Colon (tissue), 2 donors: Measurements from ENCODE around the gene ABCD4.

ENCODE experiments used
- FAIRE-seq: peaks from 2 replicates; lab custom pipeline; 2012; peaks lifted over from hg19 to GRCh38; lab: Jason Lieb, UNC
- donor health status: control.
- donor health status: control.

The ABCD4 gene

DNA sequence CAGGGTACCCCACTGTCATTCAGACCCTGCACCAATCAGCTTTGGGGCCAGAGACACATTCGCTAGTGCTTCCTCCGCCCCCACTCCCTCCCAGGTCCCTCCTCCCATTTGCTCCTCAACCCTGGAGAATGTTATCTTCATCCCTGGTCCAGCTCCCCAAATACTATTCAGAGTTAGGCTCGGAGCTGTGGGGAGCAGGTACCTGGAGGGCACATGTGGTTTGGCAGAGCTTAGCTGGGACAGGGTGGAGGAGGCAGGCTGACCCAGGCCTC lies 44.0 kb downstream of the ABCD4 start:
- no peak for FAIRE-seq

DNA sequence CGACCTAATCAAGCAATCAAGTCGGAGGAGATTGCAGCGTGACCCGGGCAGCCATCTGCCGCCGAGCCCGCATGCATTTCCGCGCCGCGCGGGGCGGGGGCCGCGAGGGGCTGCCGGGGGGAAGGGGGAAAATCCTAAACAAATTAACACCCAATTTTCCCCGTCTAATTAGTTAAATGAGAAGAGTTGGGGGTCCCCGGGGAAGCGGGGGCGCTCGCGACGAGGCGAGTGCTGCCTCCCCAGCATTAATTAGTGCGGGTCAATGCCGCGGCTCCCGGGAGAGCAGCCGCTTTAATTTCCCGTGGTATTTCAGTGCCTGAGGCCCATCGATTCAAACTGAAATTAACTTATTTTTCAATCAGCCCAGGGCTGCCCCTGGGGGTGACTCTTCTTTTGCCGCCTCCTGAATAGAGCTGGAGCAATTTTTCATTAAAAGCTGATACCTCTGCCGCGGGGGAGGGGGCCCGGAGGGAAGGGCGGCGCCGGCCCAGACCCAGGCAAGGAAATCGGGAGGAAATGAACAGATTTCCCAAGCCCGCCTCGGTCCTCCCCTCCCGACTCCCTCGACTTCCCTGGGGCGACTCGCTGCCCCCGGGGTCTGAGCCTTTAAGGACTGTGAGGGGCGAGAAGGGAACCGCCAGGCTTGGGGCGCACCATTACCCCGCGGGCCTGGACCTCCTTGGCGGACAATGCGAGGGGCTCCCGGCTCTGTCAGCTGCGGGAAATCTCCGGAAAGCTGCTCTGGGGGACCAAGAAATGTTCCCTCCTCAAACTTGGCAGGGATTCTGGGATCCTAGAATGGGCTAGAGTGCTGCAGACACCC lies 44.6 kb downstream of the ABCD4 start:
- no peak for FAIRE-seq

- no peak for FAIRE-seq
Measured at GRCh38 chr14:74257078-74257940, 45.4 kb downstream of the ABCD4 start.

- no peak for FAIRE-seq
Measured at GRCh38 chr14:74255281-74255680, 47.5 kb downstream of the ABCD4 start.

- FAIRE-seq = no peak
Measured at GRCh38 chr14:74249433-74250375, 53.0 kb downstream of the ABCD4 start.

DNA sequence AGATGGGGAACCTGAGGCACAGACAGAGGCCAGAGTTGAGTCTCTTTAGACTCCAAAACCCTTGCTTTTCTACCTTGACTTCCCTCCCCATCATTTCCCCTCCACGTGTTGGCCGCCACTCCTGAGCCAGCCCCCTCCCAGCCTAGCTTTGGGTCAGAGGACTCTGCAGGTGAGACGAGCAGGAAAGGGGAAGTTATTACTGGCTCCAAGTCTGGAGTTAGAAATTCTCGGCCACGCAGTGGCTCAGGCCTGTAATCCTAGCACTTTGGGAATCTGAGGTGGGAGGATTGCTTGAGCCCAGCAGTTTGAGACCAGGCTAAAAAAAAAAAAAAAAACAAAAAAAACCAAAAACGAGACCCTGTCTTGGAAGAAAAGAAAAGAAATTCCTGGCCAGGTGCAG lies 54.7 kb downstream of the ABCD4 start:
- FAIRE-seq = no peak

DNA sequence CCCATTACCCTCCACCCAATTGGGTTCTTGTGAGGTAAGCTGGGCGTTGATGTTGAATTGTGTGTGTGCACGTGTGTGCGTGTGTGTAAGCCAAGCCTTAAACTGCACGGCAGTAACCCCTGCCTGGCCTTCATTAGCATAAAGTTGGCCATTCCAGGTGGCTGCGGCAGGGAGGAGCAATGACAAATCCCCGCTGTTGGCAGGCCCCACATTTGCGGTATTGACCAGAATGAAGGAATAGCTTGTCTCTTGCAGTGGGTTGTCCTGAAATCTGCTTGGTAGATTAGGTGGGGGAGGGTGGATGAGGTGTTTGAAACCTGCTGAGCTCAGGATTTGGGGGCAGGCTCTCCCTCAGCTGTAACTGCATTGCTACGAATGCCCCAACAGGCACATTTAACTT lies 56.2 kb downstream of the ABCD4 start:
- no peak for FAIRE-seq

GRCh38 chr14:74245292-74245691 lies 57.4 kb downstream of the ABCD4 start:
- no peak for FAIRE-seq

- no peak for FAIRE-seq
Measured at GRCh38 chr14:74244115-74244514, 58.6 kb downstream of the ABCD4 start.

GRCh38 chr14:74243051-74243450 lies 59.7 kb downstream of the ABCD4 start:
- no peak for FAIRE-seq

- no peak for FAIRE-seq
Measured at GRCh38 chr14:74242780-74243042, 60.0 kb downstream of the ABCD4 start.

GRCh38 chr14:74242021-74242779 lies 60.5 kb downstream of the ABCD4 start:
- FAIRE-seq = no peak

DNA sequence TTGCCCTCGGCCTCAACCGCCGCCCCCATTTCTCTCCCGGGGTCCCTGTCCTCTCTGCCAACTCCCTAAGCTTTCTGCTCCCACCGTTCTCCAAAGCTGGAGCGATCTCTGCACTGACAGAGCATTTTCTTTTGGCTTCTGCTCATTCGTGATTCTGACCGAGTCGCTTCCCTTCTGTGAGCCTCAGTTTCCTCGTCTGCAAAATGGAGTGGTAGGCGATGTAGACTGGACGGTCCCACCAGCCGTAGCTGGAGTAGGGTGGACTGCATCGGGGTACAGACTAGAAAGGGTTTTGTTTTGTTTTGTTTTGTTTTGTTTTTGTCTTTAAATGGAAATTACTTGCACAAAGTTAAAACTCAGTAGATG lies 61.1 kb downstream of the ABCD4 start:
- FAIRE-seq = no peak

DNA sequence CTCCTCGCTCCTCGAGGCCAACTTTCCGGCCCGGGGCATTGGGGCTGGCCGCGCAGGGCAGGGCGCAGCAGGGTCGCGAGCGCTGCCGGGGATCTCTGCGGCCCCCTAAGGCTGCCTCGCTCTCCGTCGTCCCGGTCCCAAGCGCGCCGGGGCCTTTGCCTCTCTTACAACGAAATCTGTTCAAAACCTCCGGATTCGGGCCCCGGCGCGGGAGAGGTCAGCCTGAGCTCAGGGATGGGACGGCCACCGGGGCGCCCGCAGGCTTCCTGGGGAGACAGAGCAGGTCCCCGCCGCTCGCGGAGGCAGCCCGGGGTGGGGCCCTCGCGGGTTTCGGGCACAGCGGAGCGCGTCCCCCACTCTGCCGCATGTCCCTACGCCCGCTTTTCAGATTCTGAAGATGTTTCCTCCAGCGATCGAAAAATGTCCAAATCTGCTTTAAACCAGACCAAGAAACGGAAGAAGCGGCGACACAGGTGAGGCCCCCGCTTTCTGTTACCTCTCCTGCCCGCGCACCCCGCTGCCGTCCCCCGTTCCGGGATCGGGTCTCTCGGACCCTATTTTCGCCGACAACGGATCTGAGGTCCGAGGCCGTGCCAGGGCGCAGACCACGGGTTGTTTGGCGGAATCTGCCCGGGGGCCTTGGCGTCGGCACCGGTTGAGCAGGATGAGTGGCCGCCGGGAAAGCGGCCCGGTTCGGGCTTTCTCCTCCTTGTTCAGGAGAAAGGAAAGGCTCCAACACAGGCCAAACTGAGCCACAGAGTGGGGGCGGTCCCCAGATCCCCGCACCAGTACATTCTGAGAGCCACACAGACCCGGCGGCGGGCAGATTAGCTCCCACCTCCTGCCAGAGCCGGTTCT lies 61.7 kb downstream of the ABCD4 start:
- no peak for FAIRE-seq

DNA sequence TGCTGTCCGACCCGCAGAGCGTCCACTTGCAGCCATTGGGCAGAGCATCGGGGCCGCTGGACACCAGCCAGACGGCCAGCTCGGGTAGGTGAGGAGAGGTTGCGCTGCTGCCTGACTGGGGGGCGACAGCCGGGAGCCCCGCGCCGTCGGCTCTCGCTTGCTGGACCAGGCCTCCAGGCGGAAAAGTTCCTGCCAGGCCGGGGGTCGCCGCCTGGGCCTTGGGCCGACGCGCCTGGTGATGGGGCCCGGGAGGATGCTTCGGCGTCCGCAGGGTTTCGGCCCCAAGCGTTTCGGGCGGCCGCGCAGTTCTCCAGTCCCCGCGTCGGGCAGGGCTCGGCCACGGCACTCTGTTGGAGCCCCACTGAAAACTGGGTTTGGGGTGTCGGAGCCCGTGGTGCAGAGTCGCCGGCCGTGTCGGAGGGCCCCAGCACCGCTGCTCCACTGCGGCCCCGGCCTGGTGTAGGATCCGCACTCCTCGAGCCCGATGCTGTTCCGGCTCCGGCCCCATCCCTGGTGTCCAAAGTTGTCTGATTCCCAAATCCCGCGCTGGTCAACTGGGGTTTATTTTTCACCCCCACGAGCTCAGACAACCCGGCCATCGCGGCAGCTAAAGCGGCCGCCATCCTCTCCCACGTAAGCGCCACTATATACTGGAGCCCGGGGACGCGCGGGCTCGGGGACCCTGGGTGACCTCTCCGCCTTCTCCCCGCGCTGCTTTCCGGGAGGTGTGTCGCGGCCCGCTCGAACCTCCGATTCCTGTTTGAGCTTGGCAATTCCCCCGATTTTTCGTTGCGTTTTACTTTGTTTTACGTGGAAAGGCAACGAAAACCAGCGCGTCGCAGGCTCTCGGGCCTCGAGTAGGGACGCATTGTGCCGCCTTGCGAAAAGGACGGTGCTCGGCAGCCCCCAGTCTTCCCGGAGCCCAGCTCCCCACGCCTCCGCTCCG lies 62.6 kb downstream of the ABCD4 start:
- no peak for FAIRE-seq

- FAIRE-seq = no peak
Measured at GRCh38 chr14:74238974-74239847, 63.5 kb downstream of the ABCD4 start, which contains the start of gene VSX2. TSS of gene VSX2 (plus strand) at chr14:74239449. CDS start at chr14:74239562, 113 bp downstream.

DNA sequence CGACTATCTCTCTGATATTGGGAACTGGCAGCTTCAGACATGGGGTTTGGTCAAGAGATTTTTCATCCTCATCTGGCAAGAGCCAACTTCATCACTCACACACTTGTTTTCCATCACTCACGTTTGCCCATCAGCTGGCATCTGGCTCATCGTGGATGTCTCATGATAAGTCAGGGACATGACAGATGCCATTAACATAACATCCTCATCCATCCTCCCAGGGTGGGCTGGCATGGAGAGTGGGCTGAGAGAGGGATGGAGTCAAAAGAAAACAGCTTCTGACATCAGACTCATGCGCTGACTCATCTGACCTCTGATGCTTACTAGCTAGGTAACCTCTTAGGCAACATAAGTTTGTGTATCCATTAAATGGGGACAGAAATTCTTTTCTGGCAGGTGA lies 65.3 kb downstream of the ABCD4 start:
- FAIRE-seq = no peak
